Activated CD4-positive, alpha-beta T cell treated with anti-CD3 and anti-CD28 coated beads, Interleukin-2, amount 50 U/mL, for 48 hours (primary cell): ENCODE data around the gene ADCY10.
"Not testable (repeated sequence)": the region's sequence is repeated elsewhere in the genome, so short reads cannot be mapped to it uniquely, and the experiment has no call there.

Source experiments
- DNase-seq, 2 experiments: peaks; one replicate each; pipeline ENCODE4 v3.0.0-alpha.2; 2020

The ADCY10 gene

GRCh38 chr1:167882376-167882775 is 31.6 kb downstream of the ADCY10 start:
- DNase-seq = no peak

DNA sequence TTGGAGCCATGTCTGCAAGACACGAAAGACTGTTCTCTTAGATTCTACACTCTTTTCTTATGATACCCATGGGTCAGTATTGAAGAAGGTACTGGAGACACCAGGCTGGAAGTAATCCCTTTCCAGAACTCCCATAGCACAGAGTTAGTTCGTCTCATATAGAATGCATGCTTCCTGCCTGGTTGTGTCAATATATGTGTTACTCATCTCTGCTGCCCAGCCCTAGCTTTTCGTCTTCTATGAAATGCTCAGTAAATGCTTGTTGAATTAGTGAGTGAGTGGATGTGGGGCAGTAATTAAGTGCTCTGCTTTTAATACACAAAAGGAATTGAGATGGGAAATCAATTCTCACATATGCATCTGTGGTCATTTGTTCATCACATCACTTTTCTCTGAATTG is 32.1 kb downstream of the ADCY10 start:
- DNase-seq = no peak

DNA sequence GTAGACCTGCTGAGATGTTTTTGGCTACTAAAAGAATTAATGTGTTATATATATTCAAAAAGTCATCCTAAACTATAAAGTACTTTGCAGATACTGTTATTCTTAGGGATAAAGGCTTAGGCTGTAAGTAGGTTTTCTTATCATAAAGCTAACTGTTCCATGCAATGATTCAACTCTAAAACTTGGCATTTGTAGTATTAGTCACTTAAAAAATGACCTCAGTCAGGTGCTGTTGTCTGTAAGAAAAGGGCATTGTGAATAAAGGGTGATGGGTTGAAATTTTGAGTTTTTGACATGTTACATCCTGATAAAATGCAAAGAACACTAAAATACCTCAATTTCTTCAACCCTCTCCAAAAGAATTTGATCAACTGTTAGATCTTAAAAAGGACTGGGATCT is 32.9 kb downstream of the ADCY10 start:
- no peak for DNase-seq

DNA sequence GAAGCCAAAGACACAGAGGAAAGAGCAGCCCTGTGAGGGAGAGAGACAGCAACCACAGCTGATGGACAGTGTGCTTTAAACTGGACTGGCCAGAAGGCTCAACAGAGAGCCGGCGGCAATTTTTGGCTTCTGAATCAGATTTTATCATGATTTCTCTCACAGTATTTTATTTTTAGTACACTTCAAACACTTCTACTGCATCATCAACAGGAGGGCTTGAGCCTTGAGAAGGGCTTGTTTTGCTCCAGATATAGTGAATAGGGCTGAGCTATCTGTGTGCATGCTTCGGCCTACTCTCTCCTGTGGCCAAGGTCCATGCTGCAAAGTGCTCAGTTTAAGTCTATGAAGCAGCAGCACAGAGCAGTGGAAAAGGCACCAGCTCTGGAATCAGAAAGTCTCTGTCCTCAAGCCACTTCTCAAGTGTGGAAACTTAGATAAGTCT is 33.3 kb downstream of the ADCY10 start:
- no peak for DNase-seq

GRCh38 chr1:167879508-167879907 is 34.4 kb downstream of the ADCY10 start:
- DNase-seq = no peak

- DNase-seq = no peak
Observed at GRCh38 chr1:167878372-167879160, 35.4 kb downstream of the ADCY10 start.

DNA sequence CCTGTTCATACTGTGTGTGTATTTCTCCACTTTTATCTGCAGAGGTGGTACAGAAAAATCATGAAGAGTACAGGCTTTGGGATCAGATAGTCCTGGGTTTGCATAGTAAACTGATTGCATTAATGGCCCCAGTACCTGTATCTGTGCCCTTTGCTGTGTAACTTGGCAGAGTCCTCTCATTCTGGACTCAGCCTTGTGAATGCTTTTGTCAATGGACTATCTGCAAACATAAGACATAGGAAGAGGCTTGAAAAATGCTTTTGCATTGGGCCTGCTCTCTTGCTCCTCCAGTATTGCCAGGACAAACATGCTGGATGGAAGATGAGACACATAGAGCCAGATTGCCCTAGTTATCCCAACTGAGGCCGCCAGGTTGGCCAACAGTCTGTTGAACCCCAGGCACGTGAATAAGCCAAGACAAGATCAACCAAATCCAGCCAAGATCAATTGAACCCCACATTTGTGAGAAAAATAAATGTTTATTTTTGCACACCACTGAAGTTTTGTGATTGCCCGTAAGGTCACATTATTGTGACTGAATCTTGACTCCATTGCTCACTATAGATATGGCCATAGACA is 37.2 kb downstream of the ADCY10 start:
- DNase-seq = no peak

DNA sequence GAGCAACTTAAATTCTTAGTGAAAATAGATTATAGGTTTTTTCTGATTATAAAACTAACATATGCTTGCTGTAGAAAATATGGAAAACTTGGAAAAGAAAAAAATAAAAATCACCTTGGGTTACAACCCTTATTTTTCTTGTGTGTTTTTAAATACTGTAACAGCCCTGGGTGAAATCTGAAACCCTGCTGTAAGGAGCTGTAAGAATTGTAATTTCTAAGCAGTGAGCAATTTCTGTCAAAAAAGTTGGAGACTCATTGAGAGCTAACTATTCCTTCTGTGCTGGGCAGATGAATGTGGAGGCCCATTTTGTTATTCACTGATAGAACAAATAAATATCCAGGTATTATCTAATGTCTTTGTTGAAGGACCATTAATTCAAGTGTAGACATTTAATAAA is 42.6 kb downstream of the ADCY10 start:
- DNase-seq = no peak

DNA sequence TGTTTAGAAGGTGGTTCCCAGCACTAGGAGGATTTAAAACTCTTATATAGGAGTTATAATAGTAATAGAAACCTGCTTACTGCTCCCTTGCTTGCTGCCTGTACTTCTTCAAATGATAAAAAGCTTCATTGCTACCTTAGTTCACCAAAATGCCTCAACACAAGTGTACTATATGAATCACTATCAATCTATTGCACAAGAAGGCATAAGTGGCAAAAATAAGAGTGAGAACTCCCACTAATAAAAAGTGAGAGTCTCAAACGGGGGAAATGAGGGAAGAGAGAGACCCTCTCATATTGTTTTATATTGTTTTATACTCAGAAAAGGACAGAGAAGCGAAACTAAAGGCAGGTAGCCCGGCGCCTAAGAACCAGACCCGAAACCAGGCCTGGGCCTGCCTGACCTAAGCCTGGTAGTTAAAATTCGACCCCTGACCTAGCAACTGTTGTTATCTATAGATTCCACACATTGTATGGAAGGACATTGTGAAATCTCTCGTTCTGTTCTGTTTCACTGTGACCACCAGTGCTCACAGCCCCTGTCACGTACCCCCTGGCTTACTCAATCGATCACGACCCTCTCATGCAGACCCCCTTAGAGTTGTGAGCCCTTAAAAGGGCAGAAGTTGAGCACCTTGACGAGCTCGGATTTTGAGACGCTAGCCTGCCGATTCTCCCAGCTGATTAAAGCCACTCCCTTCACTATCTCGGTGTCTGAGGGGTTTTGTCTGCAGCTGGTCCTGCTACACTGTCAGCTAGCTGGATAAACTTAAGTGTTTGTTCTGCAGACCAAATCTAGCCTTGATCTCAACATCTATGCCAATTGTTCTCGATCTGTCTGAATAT is 44.6 kb downstream of the ADCY10 start:
- DNase-seq = not testable (repeated sequence)

- not testable (repeated sequence) for DNase-seq
Observed at GRCh38 chr1:167866739-167867414, 47.1 kb downstream of the ADCY10 start.

DNA sequence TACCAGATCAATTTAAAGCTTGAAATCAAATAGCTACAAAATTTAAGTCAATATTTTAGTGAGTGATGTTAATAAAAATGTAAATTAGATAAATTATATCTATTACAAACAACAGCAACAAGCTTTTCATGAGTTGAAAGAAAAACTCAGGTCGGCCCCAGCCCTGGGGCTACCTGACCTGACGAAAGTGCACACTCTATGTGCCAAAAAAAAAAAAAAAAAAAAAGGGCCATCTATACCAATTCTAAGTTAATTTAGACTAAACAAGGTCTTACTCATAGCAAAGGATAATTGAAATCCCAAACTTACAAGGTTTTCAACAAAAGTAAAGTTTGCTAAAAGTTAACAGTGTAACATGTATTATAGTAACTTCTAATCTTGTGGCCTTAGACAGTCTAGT is 47.6 kb downstream of the ADCY10 start:
- DNase-seq = not testable (repeated sequence)

GRCh38 chr1:167865804-167866308 is 48.1 kb downstream of the ADCY10 start:
- DNase-seq = not testable (repeated sequence)

DNA sequence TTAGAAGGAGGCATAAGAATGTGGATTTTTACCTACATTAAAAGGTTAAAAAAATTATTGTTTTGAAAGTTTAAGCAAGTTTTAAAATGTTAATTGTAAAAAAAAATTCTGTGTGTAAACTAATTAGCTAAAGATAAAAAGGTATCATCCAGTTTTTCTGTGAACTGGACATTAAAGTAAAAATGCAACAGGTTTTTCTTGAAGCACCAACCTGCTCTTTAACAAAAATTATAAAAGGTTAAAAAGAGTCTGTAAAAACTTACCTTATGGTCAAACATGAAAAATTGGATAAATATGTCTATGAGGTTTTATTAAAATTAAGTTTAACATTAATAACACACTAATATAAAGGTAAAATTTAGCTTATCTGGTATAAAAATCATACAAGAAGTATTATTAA is 48.7 kb downstream of the ADCY10 start:
- not testable (repeated sequence) for DNase-seq

DNA sequence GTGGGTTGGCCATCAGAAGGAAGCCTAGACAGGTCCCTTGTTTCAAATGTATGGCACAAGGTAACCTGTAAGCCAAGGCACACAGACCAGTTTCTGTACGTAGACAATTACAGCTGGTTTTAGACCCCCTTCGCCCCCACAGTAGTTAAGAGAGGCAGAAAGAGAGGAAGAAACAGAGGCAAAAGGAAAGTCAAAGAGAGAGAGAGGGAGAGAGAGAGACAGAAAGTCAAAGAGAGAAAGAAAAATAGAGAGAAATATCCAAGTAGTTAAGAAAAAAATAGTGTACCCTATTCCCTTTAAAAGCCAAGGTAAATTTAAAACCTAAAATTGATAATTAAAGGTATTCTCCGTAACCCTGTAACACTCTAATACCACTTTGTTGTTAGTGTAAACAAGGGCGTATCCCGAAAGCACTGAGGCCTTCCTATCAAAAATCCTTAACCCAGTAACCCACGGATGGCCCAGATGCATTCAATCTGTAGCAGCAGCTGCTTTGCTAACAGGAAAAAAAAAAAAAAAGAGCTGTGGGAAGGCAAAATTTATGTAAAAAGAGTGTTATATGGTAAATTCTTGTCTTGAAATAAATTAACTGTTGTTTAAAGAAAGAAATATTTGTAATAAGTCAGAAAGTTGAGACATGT is 49.4 kb downstream of the ADCY10 start:
- no peak for DNase-seq

GRCh38 chr1:167863921-167864279 is 50.0 kb downstream of the ADCY10 start:
- no peak for DNase-seq

DNA sequence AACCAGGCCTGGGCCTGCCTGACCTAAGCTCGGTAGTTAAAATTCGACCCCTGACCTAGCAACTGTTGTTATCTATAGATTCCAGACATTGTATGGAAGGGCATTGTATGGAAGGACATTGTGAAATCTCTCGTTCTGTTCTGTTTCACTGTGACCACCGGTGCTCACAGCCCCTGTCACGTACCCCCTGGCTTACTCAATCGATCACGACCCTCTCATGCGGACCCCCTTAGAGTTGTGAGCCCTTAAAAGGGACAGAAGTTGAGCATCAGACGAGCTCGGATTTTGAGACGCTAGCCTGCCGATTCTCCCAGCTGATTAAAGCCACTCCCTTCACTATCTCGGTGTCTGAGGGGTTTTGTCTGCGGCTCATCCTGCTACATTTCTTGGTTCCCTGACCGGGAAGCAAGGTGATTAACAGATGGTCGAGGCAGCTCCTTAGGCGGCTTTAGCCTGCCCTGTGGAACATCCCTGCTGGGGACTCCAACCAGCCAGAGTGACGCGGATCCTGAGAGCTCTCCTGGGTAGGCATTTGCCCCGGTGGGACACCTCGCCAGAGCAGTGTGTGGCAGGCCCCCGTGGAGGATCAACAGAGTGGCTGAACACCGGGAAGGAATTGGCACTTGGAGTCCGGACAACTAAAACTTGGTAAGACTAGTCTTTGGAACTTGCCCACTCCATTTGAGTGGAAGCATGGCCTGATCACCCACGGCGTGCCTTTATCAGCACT is 50.6 kb downstream of the ADCY10 start:
- not testable (repeated sequence) for DNase-seq

DNA sequence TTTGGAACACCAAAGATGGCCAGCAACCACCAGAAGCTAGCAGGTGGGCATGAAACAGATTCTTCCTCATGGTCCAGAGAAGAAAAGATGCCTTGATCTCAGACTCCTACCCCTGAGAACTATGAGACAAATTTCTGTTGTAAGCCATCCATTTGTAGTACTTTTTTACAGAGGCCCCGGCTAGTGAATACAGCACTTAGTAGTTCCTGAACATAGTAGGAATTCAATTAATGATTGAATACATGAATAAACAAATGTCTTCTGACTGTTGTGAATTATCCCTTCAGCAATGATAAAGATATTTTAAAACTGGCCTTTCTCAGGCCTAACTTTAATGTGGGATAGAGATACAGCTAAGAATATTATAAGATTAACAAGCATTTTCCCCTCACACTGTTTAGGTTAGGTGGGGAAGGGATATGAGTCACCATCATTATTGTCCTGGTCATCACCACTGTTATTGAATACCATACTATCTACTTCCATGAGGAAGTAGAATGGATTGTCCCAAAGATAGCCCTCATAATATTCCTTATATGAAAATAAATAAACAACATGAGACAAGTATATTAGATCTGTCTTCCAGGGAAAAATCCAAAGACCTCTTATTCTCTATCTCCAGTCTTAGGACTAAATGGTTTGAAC is 51.4 kb downstream of the ADCY10 start:
- no peak for DNase-seq

- no peak for DNase-seq
Observed at GRCh38 chr1:167861664-167862381, 52.1 kb downstream of the ADCY10 start.

DNA sequence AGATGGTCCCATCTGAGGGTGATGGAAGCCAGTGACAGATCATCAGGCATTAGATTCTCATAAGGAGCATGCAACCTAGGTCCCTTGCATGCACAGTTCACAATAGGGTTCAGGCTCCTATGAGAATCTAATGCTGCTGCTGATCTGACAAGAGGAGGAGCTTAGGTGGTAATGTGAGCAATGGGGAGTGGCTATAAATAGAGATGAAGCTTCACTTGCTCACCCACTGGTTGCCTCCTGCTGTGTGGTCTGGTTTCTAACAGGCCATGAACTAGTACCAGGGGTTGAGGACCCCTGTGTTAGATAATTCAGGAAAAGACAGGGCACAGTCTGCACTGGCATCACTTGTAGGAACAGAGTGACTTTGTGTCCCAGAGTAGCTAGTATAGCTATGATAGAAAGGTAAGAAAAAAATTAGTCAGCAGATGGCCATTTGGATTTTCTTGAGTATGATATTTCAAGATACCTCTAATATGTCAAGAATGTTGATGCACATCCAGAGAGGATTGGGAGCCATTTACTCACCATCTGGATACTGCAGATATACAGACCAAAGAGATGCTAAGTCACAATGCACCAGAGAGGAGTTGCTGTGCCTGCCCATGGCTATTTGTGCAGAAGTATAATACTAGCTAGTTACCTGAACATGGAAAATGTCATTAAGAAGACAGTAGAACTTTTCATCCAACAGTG is 53.6 kb downstream of the ADCY10 start:
- no peak for DNase-seq
